IMR-90 (cell line): Measurements from ENCODE around the gene CTNND2. TPM values are rescaled to one million over a fixed set of nuclear protein-coding genes. Genes with fewer than 3 reads are reported as not detected.

Experiments
- ATAC-seq: fragments of 200-7000 bp; cut with Tn5 transposase; 2 replicates; pipeline ENCODE4 v1.9.1; 2020; ENCODE audit warnings: low read depth, mild to moderate bottlenecking, moderate library complexity
- BruUV-seq: library from RNA; stranded (reverse); fragments of 400-500 nt; replicated peaks from 2 replicates; lab custom pipeline; 2021; lab: Mats Ljungman, UMichigan
- CTCF ChIA-PET: fragments of 300-600 bp; formaldehyde crosslinking; extraction: SDS; loops from one replicate; lab custom pipeline; 2021; ENCODE audit warnings: antibody characterized with exemption; lab: Yijun Ruan, JAX
- POLR2A ChIA-PET: fragments of 300-600 bp; sonication (Branson Sonifier 250); formaldehyde crosslinking; loops from one replicate; lab custom pipeline; 2022; ENCODE audit warnings: antibody characterized with exemption; ENCODE audit not compliant: unreplicated experiment; lab: Charles Lee
- DNase-seq: peaks from one replicate; pipeline ENCODE4 v3.0.0; 2013
- H2AFZ ChIP-seq: replicated peaks from 2 replicates; pipeline ENCODE3; 2013; ENCODE audit warnings: low read length, mild to moderate bottlenecking; ENCODE audit not compliant: poor library complexity
- H2AK5ac ChIP-seq: 2 replicates; pipeline ENCODE4 v1.6.1; 2013; ENCODE audit warnings: low read depth, low read length, inconsistent platforms
- H2AK9ac ChIP-seq: replicated peaks from 2 replicates; pipeline ENCODE3; 2013; ENCODE audit warnings: mild to moderate bottlenecking, low read depth, low read length, moderate library complexity; ENCODE audit not compliant: poor library complexity
- H2BK120ac ChIP-seq: 2 replicates; pipeline ENCODE4 v1.6.1; 2013; ENCODE audit warnings: low read depth, low read length, inconsistent platforms
- H2BK15ac ChIP-seq: 3 replicates; pipeline ENCODE4 v1.6.1; 2013; ENCODE audit warnings: low read depth, low read length, inconsistent platforms
- H2BK20ac ChIP-seq: 2 replicates; pipeline ENCODE4 v1.6.1; 2013; ENCODE audit warnings: low read depth, mild to moderate bottlenecking, inconsistent platforms, low read length, moderate library complexity
- H2BK5ac ChIP-seq: 2 replicates; pipeline ENCODE4 v1.6.1; 2013; ENCODE audit warnings: mild to moderate bottlenecking, low read depth, low read length, inconsistent platforms; ENCODE audit not compliant: poor library complexity, severe bottlenecking
- H3K14ac ChIP-seq: replicated peaks from 2 replicates; pipeline ENCODE4 v1.6.1; 2013; ENCODE audit warnings: low read depth, low read length, inconsistent platforms
- H3K18ac ChIP-seq: 2 replicates; pipeline ENCODE4 v1.6.1; 2013; ENCODE audit warnings: low read depth, low read length, control low read depth
- H3K23ac ChIP-seq: 2 replicates; pipeline ENCODE4 v1.6.1; 2013; ENCODE audit warnings: low read depth, low read length, inconsistent platforms
- H3K27ac ChIP-seq: 2 replicates; pipeline ENCODE4 v1.5.1; 2013; ENCODE audit warnings: mild to moderate bottlenecking, control low read depth, low read length; ENCODE audit not compliant: insufficient read depth
- H3K27me3 ChIP-seq: 2 replicates; pipeline ENCODE4 v1.6.1; 2013; ENCODE audit warnings: low read length; ENCODE audit not compliant: control insufficient read depth, insufficient read depth
- H3K36me3 ChIP-seq: 2 replicates; pipeline ENCODE4 v1.6.1; 2013; ENCODE audit warnings: low read length, mixed read lengths; ENCODE audit not compliant: control insufficient read depth, insufficient read depth
- H3K4ac ChIP-seq: 2 replicates; pipeline ENCODE4 v1.6.1; 2013; ENCODE audit warnings: low read depth, low read length, inconsistent platforms
- H3K4me1 ChIP-seq: 2 replicates; pipeline ENCODE4 v1.6.1; 2013; ENCODE audit warnings: low read length, mixed read lengths; ENCODE audit not compliant: control insufficient read depth, insufficient read depth
- H3K4me2 ChIP-seq: 2 replicates; pipeline ENCODE4 v1.6.1; 2013; ENCODE audit warnings: low read depth, mild to moderate bottlenecking, control low read depth, low read length, moderate library complexity
- H3K4me3 ChIP-seq: 2 replicates; pipeline ENCODE4 v1.5.1; 2013; ENCODE audit warnings: low read depth, mild to moderate bottlenecking, control low read depth, low read length, moderate library complexity; ENCODE audit not compliant: insufficient read depth
- H3K56ac ChIP-seq: 2 replicates; pipeline ENCODE4 v1.6.1; 2013; ENCODE audit warnings: low read length, inconsistent platforms; ENCODE audit not compliant: insufficient read depth; ENCODE audit errors: extremely low read depth
- H3K79me1 ChIP-seq, 2 experiments: 2 replicates each; pipeline ENCODE4 v1.6.1; 2013; ENCODE audit warnings: low read length in 2 of 2, inconsistent platforms in 1 of 2, low read depth in 1 of 2
- H3K9ac ChIP-seq: 2 replicates; pipeline ENCODE4 v1.6.1; 2013; ENCODE audit warnings: low read depth, low read length, control low read depth
- H3K9me1 ChIP-seq: 2 replicates; pipeline ENCODE4 v1.6.1; 2013; ENCODE audit warnings: low read length, inconsistent platforms; ENCODE audit not compliant: insufficient read depth
- H3K9me3 ChIP-seq: 2 replicates; pipeline ENCODE4 v1.6.1; 2013; ENCODE audit warnings: low read length; ENCODE audit not compliant: control insufficient read depth, insufficient read depth
- H4K20me1 ChIP-seq: 2 replicates; pipeline ENCODE4 v1.6.1; 2013; ENCODE audit warnings: low read length, inconsistent platforms; ENCODE audit not compliant: insufficient read depth
- H4K5ac ChIP-seq: 2 replicates; pipeline ENCODE4 v1.6.1; 2013; ENCODE audit warnings: mild to moderate bottlenecking, low read depth, low read length, control low read depth
- H4K8ac ChIP-seq, 2 experiments: 2 replicates each; pipeline ENCODE4 v1.6.1; 2013; ENCODE audit warnings: low read depth in 2 of 2, low read length in 2 of 2, control low read depth in 1 of 2, inconsistent platforms in 1 of 2
- H4K91ac ChIP-seq: 2 replicates; pipeline ENCODE4 v1.6.1; 2013; ENCODE audit warnings: low read depth, low read length, inconsistent platforms; ENCODE audit not compliant: insufficient read depth
- BHLHE40 ChIP-seq: fragments of 150-350 bp; IDR thresholded peaks from 2 replicates; pipeline ENCODE4 v1.6.1; 2016; ENCODE audit warnings: mild to moderate bottlenecking, low read depth, low read length
- CEBPB ChIP-seq: IDR thresholded peaks from 2 replicates; pipeline ENCODE4 v1.6.1; 2012; ENCODE audit warnings: low read depth, low read length, improper control_type of control experiment
- CTCF ChIP-seq: conservative IDR thresholded peaks from 2 replicates; pipeline ENCODE4 v1.5.1; 2012; ENCODE audit warnings: mild to moderate bottlenecking, low read depth, low read length, improper control_type of control experiment
- ELK1 ChIP-seq: fragments of 150-350 bp; IDR thresholded peaks from 2 replicates; pipeline ENCODE4 v1.6.1; 2016; ENCODE audit warnings: low read depth, mild to moderate bottlenecking, low read length, moderate library complexity, borderline replicate concordance
- MAFK ChIP-seq: IDR thresholded peaks from 2 replicates; pipeline ENCODE4 v1.6.1; 2012; ENCODE audit warnings: low read depth, low read length, improper control_type of control experiment
- MAZ ChIP-seq: IDR thresholded peaks from 2 replicates; pipeline ENCODE4 v1.6.1; 2012; ENCODE audit warnings: low read depth, mild to moderate bottlenecking, low read length, improper control_type of control experiment, moderate library complexity, borderline replicate concordance
- MXI1 ChIP-seq: IDR thresholded peaks from 2 replicates; pipeline ENCODE4 v1.6.1; 2012; ENCODE audit warnings: low read depth, mild to moderate bottlenecking, low read length, moderate library complexity, borderline replicate concordance
- NFE2L2 ChIP-seq: fragments of 150-350 bp; IDR thresholded peaks from 2 replicates; pipeline ENCODE4 v1.6.1; 2016; ENCODE audit warnings: low read depth, mild to moderate bottlenecking, low read length
- POLR2A ChIP-seq: IDR thresholded peaks from 2 replicates; pipeline ENCODE4 v1.6.1; 2012; ENCODE audit warnings: mild to moderate bottlenecking, low read depth, low read length
- RCOR1 ChIP-seq: IDR thresholded peaks from 2 replicates; pipeline ENCODE4 v1.6.1; 2012; ENCODE audit warnings: mild to moderate bottlenecking, low read length, improper control_type of control experiment; ENCODE audit not compliant: insufficient replicate concordance
- RFX5 ChIP-seq: IDR thresholded peaks from 2 replicates; pipeline ENCODE4 v1.8.0; 2012; ENCODE audit warnings: low read depth, mild to moderate bottlenecking, low read length, moderate library complexity
- SMC3 ChIP-seq: fragments of 150-350 bp; IDR thresholded peaks from 2 replicates; pipeline ENCODE4 v1.6.1; 2016; ENCODE audit warnings: low read depth, mild to moderate bottlenecking, antibody characterized with exemption, low read length, moderate library complexity
- USF2 ChIP-seq: fragments of 150-350 bp; IDR thresholded peaks from 2 replicates; pipeline ENCODE4 v1.6.1; 2017; ENCODE audit warnings: mild to moderate bottlenecking, antibody characterized with exemption, low read length, low read depth
- WGBS, 2 experiments: methylation state at CpG; one replicate each; pipeline versions ENCODE4 v1.1.5 to v1.1.7; 2013; ENCODE audit warnings: missing lambda C conversion rate in 2 of 2; ENCODE audit not compliant: insufficient read length in 1 of 2; ENCODE audit errors: extremely low coverage in 2 of 2; 5-methylcytosine and 5-hydroxymethylcytosine counted together
- dilution Hi-C: fragments of 300-500 bp; cut with HindIII; formaldehyde crosslinking; loops from one replicate; pipeline ENCODE4 v1.14.3; 2018; ENCODE audit warnings: low sequenced_read_pairs; ENCODE audit not compliant: unreplicated experiment
- in situ Hi-C: fragments of 300-500 bp; cut with MboI; formaldehyde crosslinking; loops from 3 replicates; pipeline ENCODE4 v1.14.3; 2019; ENCODE audit warnings: low sequenced_read_pairs, inconsistent platforms, mixed read lengths
- intact Hi-C: fragments of 100-400 bp; cut with micrococcal nuclease; formaldehyde crosslinking; loops from 2 replicates; pipeline ENCODE4 v1.10.0; 2022
- polyA plus RNA-seq, 3 experiments: library from polyadenylated mRNA; depleted of rRNA; stranded (reverse); fragments of >200 nt; gene quantifications; 2 replicates each; pipeline ENCODE4 v1.2.3, GENCODE V29; 2012; ENCODE audit warnings: low replicate concordance in 1 of 3
- total RNA-seq: library from RNA; depleted of rRNA; stranded (reverse); fragments of >200 nt; gene quantifications from 2 replicates; pipeline ENCODE4 v1.2.3, GENCODE V29; 2012

Gene CTNND2
- total and polyA plus RNA-seq, 2 of the 4 experiments (the other 2 are of a cell fraction) = not detected

- dilution Hi-C loops (no loop called here), in situ Hi-C loops (no loop called here), intact Hi-C loops (no loop called here)
- no peaks in the 10 kb centered on the region for H3K79me1 ChIP-seq
- H4K8ac ChIP-seq = no peak overlapping the region
- no peaks in the 10 kb centered on the region for H3K9me1 ChIP-seq
- no peak overlapping the region for H2BK20ac ChIP-seq
- no peak overlapping the region for H4K91ac ChIP-seq
- no peak overlapping the region for H2BK15ac ChIP-seq
- no peak overlapping the region for H2BK120ac ChIP-seq
- no peak overlapping the region for H3K56ac ChIP-seq
- H4K20me1 ChIP-seq = no peaks in the 10 kb centered on the region
- no TSS peak for BruUV-seq
- H3K14ac ChIP-seq = no peak overlapping the region
- H3K9ac ChIP-seq = no peak overlapping the region
- H3K36me3 ChIP-seq = no peaks in the 10 kb centered on the region
- H3K4me1 ChIP-seq = no peaks in the 10 kb centered on the region
- no peak for TF ChIP-seq RFX5
- TF ChIP-seq MXI1 = no peak
- no peak for TF ChIP-seq USF2
- TF ChIP-seq CTCF = no peak
- TF ChIP-seq POLR2A = no peak
- no peak for TF ChIP-seq BHLHE40
- no peak for TF ChIP-seq MAZ
- no peak for TF ChIP-seq NFE2L2
- no peak for TF ChIP-seq CEBPB
- TF ChIP-seq SMC3 = no peak
- TF ChIP-seq ELK1 = no peak
- no peak for TF ChIP-seq RCOR1
- TF ChIP-seq MAFK = no peak
- ATAC-seq (no peak), DNase-seq (no peak)
- no peaks in the 10 kb centered on the region for H3K9me3 ChIP-seq
- H3K27ac ChIP-seq = no peak overlapping the region
- no peaks in the 10 kb centered on the region for H3K27me3 ChIP-seq
- no peak overlapping the region for H2AFZ ChIP-seq
- no peak overlapping the region for H2BK5ac ChIP-seq
- ChIA-PET CTCF (no interaction called here), POLR2A (no interaction called here)
- H3K4me3 ChIP-seq = no peak overlapping the region
- H2AK9ac ChIP-seq = no peak overlapping the region
- WGBS, 2 experiments = 83% methylated on average over 1 of the region's 4 CpGs; no CpG with 5 or more reads in 1 of the 2 experiments
- H3K4me2 ChIP-seq = no peak overlapping the region
- no peak overlapping the region for H4K5ac ChIP-seq
- H3K18ac ChIP-seq = no peak overlapping the region
- no peak overlapping the region for H2AK5ac ChIP-seq
- no peak overlapping the region for H3K4ac ChIP-seq
- no peak overlapping the region for H3K23ac ChIP-seq
Observed at GRCh38 chr5:11146171-11146570, 758.1 kb downstream of the CTNND2 start.
